H1 (cell line): ENCODE results near the gene SLC25A22. TPM values are rescaled to one million over a fixed set of nuclear protein-coding genes. Genes with fewer than 3 reads are reported as not detected.

Source experiments
- CTCF ChIA-PET: fragments of 300-600 bp; sonication (Branson Sonifier 250); formaldehyde crosslinking; loops from one replicate; lab custom pipeline; 2021; ENCODE audit not compliant: partially characterized antibody; lab: Charles Lee
- POLR2A ChIA-PET: fragments of 300-600 bp; sonication (Branson Sonifier 250); formaldehyde crosslinking; loops from one replicate; lab custom pipeline; 2021; ENCODE audit warnings: inconsistent platforms; ENCODE audit not compliant: partially characterized antibody; lab: Charles Lee
- DNase-seq, 2 experiments: peaks; one replicate each; pipeline versions ENCODE4 v3.0.0 to v3.0.0-alpha.2; 2010 to 2022; ENCODE audit warnings: low spot score in 2 of 2, low read depth in 1 of 2, mixed read lengths in 1 of 2
- FAIRE-seq: peaks from 2 replicates; lab custom pipeline; 2011; peaks lifted over from hg19 to GRCh38; lab: Jason Lieb, UNC
- H2AFZ ChIP-seq: 2 replicates; pipeline ENCODE4 v1.8.1; 2012; ENCODE audit warnings: low read length, inconsistent platforms
- H2AK5ac ChIP-seq: 2 replicates; pipeline ENCODE4 v1.6.1; 2013; ENCODE audit warnings: low read depth, low read length
- H2BK120ac ChIP-seq: replicated peaks from 2 replicates; pipeline ENCODE3; 2013; ENCODE audit warnings: low read depth, low read length, inconsistent platforms
- H2BK12ac ChIP-seq: 2 replicates; pipeline ENCODE4 v1.6.1; 2013; ENCODE audit warnings: low read depth, low read length
- H2BK15ac ChIP-seq: 2 replicates; pipeline ENCODE4 v1.6.1; 2013; ENCODE audit warnings: low read length
- H2BK20ac ChIP-seq: 2 replicates; pipeline ENCODE4 v1.6.1; 2013; ENCODE audit warnings: low read length
- H2BK5ac ChIP-seq: 2 replicates; pipeline ENCODE4 v1.6.1; 2013; ENCODE audit warnings: low read depth, low read length
- H3K14ac ChIP-seq: 2 replicates; pipeline ENCODE4 v1.6.1; 2013; ENCODE audit warnings: inconsistent platforms; ENCODE audit not compliant: insufficient read length
- H3K18ac ChIP-seq: 2 replicates; pipeline ENCODE4 v1.6.1; 2013; ENCODE audit warnings: low read length; ENCODE audit errors: extremely low read depth
- H3K23ac ChIP-seq: 2 replicates; pipeline ENCODE4 v1.6.1; 2013; ENCODE audit warnings: inconsistent platforms; ENCODE audit not compliant: insufficient read length
- H3K23me2 ChIP-seq: 2 replicates; pipeline ENCODE4 v1.6.1; 2013; ENCODE audit warnings: low read depth, low read length
- H3K27ac ChIP-seq: 2 replicates; pipeline ENCODE4 v1.6.1; 2011; ENCODE audit warnings: low read depth, low read length, inconsistent platforms
- H3K27me3 ChIP-seq, 4 experiments: replicated peaks in 1 of 4; 1 replicate in 1 of 4; 2 replicates in 3 of 4; pipeline versions ENCODE4 v1.6.1 to v1.8.1; 2011 to 2013; ENCODE audit warnings: low read length in 3 of 4, mild to moderate bottlenecking in 3 of 4, inconsistent platforms in 2 of 4, mixed read lengths in 2 of 4, moderate library complexity in 1 of 4; ENCODE audit not compliant: control insufficient read depth in 3 of 4, insufficient read depth in 3 of 4; ENCODE audit errors: extremely low read depth in 1 of 4
- H3K36me3 ChIP-seq, 4 experiments: 2 replicates each; pipeline versions ENCODE4 v1.6.1 to v1.8.1; 2011 to 2013; ENCODE audit warnings: mild to moderate bottlenecking in 4 of 4, low read length in 3 of 4, moderate library complexity in 2 of 4, control low read depth in 1 of 4, inconsistent platforms in 1 of 4; ENCODE audit not compliant: insufficient read depth in 4 of 4, control insufficient read depth in 2 of 4
- H3K4ac ChIP-seq: replicated peaks from 2 replicates; pipeline ENCODE3; 2013; ENCODE audit warnings: low read length, low read depth, mixed read lengths, inconsistent platforms; ENCODE audit not compliant: insufficient read length
- H3K4me1 ChIP-seq, 4 experiments: replicated peaks in 1 of 4; 1 replicate in 1 of 4; 2 replicates in 3 of 4; pipeline versions ENCODE4 v1.6.1 to v1.8.1; 2011 to 2013; ENCODE audit warnings: low read length in 3 of 4, inconsistent platforms in 2 of 4, mixed read lengths in 1 of 4; ENCODE audit not compliant: insufficient read depth in 4 of 4, control insufficient read depth in 3 of 4
- H3K4me2 ChIP-seq, 2 experiments: 2 replicates each; pipeline versions ENCODE4 v1.6.1 to v1.8.1; 2011 to 2013; ENCODE audit warnings: low read depth in 2 of 2, low read length in 2 of 2, control low read depth in 1 of 2, inconsistent platforms in 1 of 2, mild to moderate bottlenecking in 1 of 2; ENCODE audit not compliant: insufficient read depth in 1 of 2
- H3K4me3 ChIP-seq, 4 experiments: fragments of 200-600, 300-600 bp in 1 of 4; sonication (generic), shearing (Covaris generic), sonication (Bioruptor Twin) in 1 of 4; 2 replicates each; pipeline versions ENCODE4 v1.5.1 to v1.8.1; 2011 to 2016; ENCODE audit warnings: low read length in 4 of 4, low read depth in 3 of 4, control low read depth in 2 of 4, inconsistent platforms in 2 of 4, mild to moderate bottlenecking in 2 of 4, mixed read lengths in 1 of 4, moderate library complexity in 1 of 4; ENCODE audit not compliant: insufficient read depth in 2 of 4; ENCODE audit errors: extremely low read depth in 1 of 4
- H3K56ac ChIP-seq: replicated peaks from 2 replicates; pipeline ENCODE3; 2013; ENCODE audit warnings: low read depth, mild to moderate bottlenecking, mixed read lengths, low read length, inconsistent platforms; ENCODE audit not compliant: insufficient read length
- H3K79me1 ChIP-seq: 2 replicates; pipeline ENCODE4 v1.6.1; 2013; ENCODE audit warnings: low read depth, low read length, control low read depth
- H3K79me2 ChIP-seq, 2 experiments: 2 replicates each; pipeline versions ENCODE4 v1.6.1 to v1.8.1; 2012 to 2013; ENCODE audit warnings: low read length in 2 of 2, mild to moderate bottlenecking in 2 of 2, inconsistent platforms in 1 of 2; ENCODE audit not compliant: insufficient read depth in 2 of 2, control insufficient read depth in 1 of 2
- H3K9ac ChIP-seq, 4 experiments: replicated peaks in 1 of 4; 1 replicate in 1 of 4; 2 replicates in 3 of 4; pipeline versions ENCODE4 v1.6.1 to v1.8.1; 2011 to 2013; ENCODE audit warnings: low read depth in 3 of 4, low read length in 3 of 4, control low read depth in 2 of 4, mild to moderate bottlenecking in 2 of 4, moderate library complexity in 2 of 4, inconsistent platforms in 1 of 4; ENCODE audit errors: extremely low read depth in 1 of 4
- H3K9me3 ChIP-seq, 2 experiments: 2 replicates each; pipeline versions ENCODE4 v1.6.1 to v1.8.1; 2012 to 2013; ENCODE audit warnings: mild to moderate bottlenecking in 2 of 2, moderate library complexity in 2 of 2, control low read depth in 1 of 2, inconsistent platforms in 1 of 2, low read depth in 1 of 2, low read length in 1 of 2, mixed read lengths in 1 of 2; ENCODE audit not compliant: insufficient read depth in 2 of 2
- H4K20me1 ChIP-seq, 2 experiments: replicated peaks in 1 of 2; 2 replicates each; pipeline versions ENCODE3 to v1.8.1; 2011 to 2013; ENCODE audit warnings: inconsistent platforms in 2 of 2, low read length in 2 of 2, mild to moderate bottlenecking in 1 of 2; ENCODE audit not compliant: insufficient read depth in 2 of 2, control insufficient read depth in 1 of 2
- H4K5ac ChIP-seq: 2 replicates; pipeline ENCODE4 v1.6.1; 2013; ENCODE audit warnings: low read length, low read depth, mixed read lengths, inconsistent platforms; ENCODE audit not compliant: insufficient read length
- H4K8ac ChIP-seq: 2 replicates; pipeline ENCODE4 v1.8.0; 2013; ENCODE audit warnings: mild to moderate bottlenecking, moderate library complexity, low read length, inconsistent platforms; ENCODE audit not compliant: insufficient read depth; ENCODE audit errors: extremely low read depth
- H4K91ac ChIP-seq: replicated peaks from 2 replicates; pipeline ENCODE3; 2013; ENCODE audit warnings: low read length, mixed read lengths, inconsistent platforms; ENCODE audit not compliant: insufficient read length
- CREB1 ChIP-seq: IDR thresholded peaks from 2 replicates; pipeline ENCODE4 v1.6.1; 2012; ENCODE audit warnings: inconsistent platforms
- HDAC2 ChIP-seq, 2 experiments: fragments of 300-600 bp in 1 of 2; sonication (generic) in 1 of 2; IDR thresholded peaks; 2 replicates each; pipeline ENCODE4 v1.6.1; 2011 to 2012; ENCODE audit warnings: low read depth in 2 of 2, low read length in 2 of 2, mild to moderate bottlenecking in 2 of 2, moderate library complexity in 2 of 2, borderline replicate concordance in 1 of 2, inconsistent platforms in 1 of 2
- JUND ChIP-seq: IDR thresholded peaks from 2 replicates; pipeline ENCODE4 v1.6.1; 2011; ENCODE audit warnings: mild to moderate bottlenecking, improper control_type of control experiment, low read length
- RNF2 ChIP-seq: fragments of 200-900, 300-1000 bp; sonication (generic); IDR thresholded peaks from 2 replicates; pipeline ENCODE4 v1.7.1; 2016; ENCODE audit warnings: borderline replicate concordance, low read depth, mild to moderate bottlenecking, antibody characterized with exemption, low read length; ENCODE audit not compliant: poor library complexity, severe bottlenecking; ENCODE audit errors: missing control alignments
- TAF1 ChIP-seq: IDR thresholded peaks from 2 replicates; pipeline ENCODE4 v1.6.1; 2011; ENCODE audit warnings: mild to moderate bottlenecking, low read depth, low read length
- TAF7 ChIP-seq: optimal IDR thresholded peaks from 2 replicates; pipeline ENCODE3; 2011; ENCODE audit warnings: low read depth, mild to moderate bottlenecking, inconsistent platforms, low read length, moderate library complexity, borderline replicate concordance
- WGBS, 2 experiments: shearing (Covaris generic) in 1 of 2; methylation state at CpG; one replicate each; pipeline versions ENCODE4 v1.1.6 to v1.1.7; 2013 to 2015; ENCODE audit warnings: low lambda C conversion rate in 2 of 2, mixed read lengths in 2 of 2, inconsistent platforms in 1 of 2, low coverage in 1 of 2, missing lambda C conversion rate in 1 of 2; ENCODE audit not compliant: insufficient replicate concordance in 2 of 2, insufficient coverage in 1 of 2, insufficient read length in 1 of 2; ENCODE audit errors: extremely low coverage in 1 of 2, missing lambda C conversion rate in 1 of 2; 5-methylcytosine and 5-hydroxymethylcytosine counted together
- polyA plus RNA-seq, 7 experiments: library from polyadenylated mRNA; depleted of rRNA in 3 of 7; stranded (reverse) in 5 of 7; unstranded in 2 of 7; fragments of >200 nt in 5 of 7; fragments of 200-250 nt in 2 of 7; gene quantifications; 1 replicate in 5 of 7; 2 replicates in 1 of 7; 4 replicates in 1 of 7; pipeline versions ENCODE4 v1.2.1 to v1.2.3, GENCODE V29; 2011 to 2013; ENCODE audit warnings: missing spikeins in 2 of 7, mixed read lengths in 2 of 7
- total RNA-seq: library from RNA; stranded (reverse); fragmentation: NEBNext Ultra II Directional; extraction: Animal tissue kit (Norgen Biotek cat#: 25700); gene quantifications from 2 replicates; pipeline ENCODE4 v1.2.1, GENCODE V29; 2021

Gene SLC25A22
- total and polyA plus RNA-seq, 2 of the 8 experiments (the other 6 are each of a cell fraction or from before 2014, with no cell fraction given), result 31.5 to 48.0 TPM

GRCh38 chr11:847876-848275, 49.8 kb upstream of the SLC25A22 start:
- no peak overlapping the region for H3K14ac ChIP-seq
- peaks cover 28% of the 10 kb centered on the region; the same call in 1 of the 2 replicates for H3K23me2 ChIP-seq
- no peak overlapping the region; the same call in 1 of the 2 replicates for H2BK20ac ChIP-seq
- H3K56ac ChIP-seq, result no peak overlapping the region
- H3K4ac ChIP-seq, result no peak overlapping the region
- POLR2A ChIA-PET, result interaction anchor here (0.7 to 40.4 kb wide), 4 partner anchors 9 to 37 kb away, joined by 4 to 1917 read pairs (median 120); partner anchors contain the start of genes CD151, CEND1, CRACR2B and PIDD1
- H4K8ac ChIP-seq, result no peak overlapping the region
- WGBS, 2 experiments, result 95% methylated on average over 15 of the region's 18 CpGs; no CpG with 5 or more reads in 1 of the 2 experiments
- no peak overlapping the region for H2BK15ac ChIP-seq
- no peak overlapping the region for H3K18ac ChIP-seq
- H3K4me1 ChIP-seq, result peaks cover 0 to 47% (median 32%) of the 10 kb centered on the region in 4 experiments; a peak in 6 of 7 replicates
- H3K23ac ChIP-seq, result no peak overlapping the region
- H3K9me3 ChIP-seq, result no peaks in the 10 kb centered on the region
- CTCF ChIA-PET, result interaction anchor here (0.6 to 6.7 kb wide), 32 partner anchors 9 to 699 kb away, joined by 3 to 74 read pairs (median 4); partner anchors contain the start of genes CEND1, CRACR2B, PIDD1 and PNPLA2
- H2BK120ac ChIP-seq, result no peak overlapping the region
- DNase-seq (no peak), FAIRE-seq (no peak)
- H3K9ac ChIP-seq, result no peak overlapping the region
- no peak overlapping the region for H2AK5ac ChIP-seq
- H4K91ac ChIP-seq, result no peak overlapping the region
- no peak overlapping the region for H2BK5ac ChIP-seq
- H4K20me1 ChIP-seq, result peaks cover 13 to 25% of the 10 kb centered on the region in 2 experiments
- H3K27me3 ChIP-seq, result peaks cover 0 to 2% (median 0%) of the 10 kb centered on the region in 4 experiments; a peak in 4 of 7 replicates
- H3K79me2 ChIP-seq, result peaks cover 0 to 12% of the 10 kb centered on the region in 2 experiments; a peak in 1 of 4 replicates
- no peaks in the 10 kb centered on the region for H3K79me1 ChIP-seq
- H2AFZ ChIP-seq, result no peak overlapping the region
- H3K4me3 ChIP-seq, result no peak overlapping the region
- H3K36me3 ChIP-seq, result no peaks in the 10 kb centered on the region
- TF ChIP-seq TAF1 (no peak), HDAC2 (IDR thresholded peaks at IDR 0.05; ENCODE audit: borderline replicate concordance in 1 of 2, low read depth in 2 of 2, low read length in 2 of 2) (no peak), RNF2 (no peak), CREB1 (no peak), TAF7 (no peak), JUND (no peak)
- H2BK12ac ChIP-seq, result no peak overlapping the region
- no peak overlapping the region for H3K4me2 ChIP-seq
- H4K5ac ChIP-seq, result no peak overlapping the region
- H3K27ac ChIP-seq, result no peak overlapping the region
